Measurements from ENCODE around the gene ABCB6.

Gene ABCB6

GRCh38 chr2:219245899-219246230 is 27.1 kb upstream of the ABCB6 start:
- Histone ChIP-seq H3K4me3 (ENCODE audit: low read depth, low read length) (peak overlapping the region; percentile 94), H3K9me3 (ENCODE audit: control insufficient read depth, insufficient read depth, low read depth, low read length) (no peaks in the 10 kb centered on the region), H3K4me1 (ENCODE audit: control insufficient read depth, insufficient read depth, low read length) (peaks cover 10% of the 10 kb centered on the region), H3K36me3 (ENCODE audit: control insufficient read depth in 2 of 2, insufficient read depth in 1 of 2, low read length in 2 of 2) (peaks cover 0 to 34% of the 10 kb centered on the region in 2 experiments; a peak in 1 of 3 replicates), H3K27ac (ENCODE audit: extremely low read depth, low read depth, low read length) (peak overlapping the region; percentile 85)
- ChIA-PET CTCF (interaction anchor here (0.5 to 3.2 kb wide), 6 partner anchors 31 to 264 kb away, joined by 3 to 35 read pairs (median 6); partner anchors contain the start of gene DNAJB2), POLR2A (interaction anchor here (1.1 to 2.3 kb wide), 11 partner anchors 9 to 39 kb away, joined by 3 to 17 read pairs (median 5); partner anchors contain the start of genes ABCB6, ANKZF1, ATG9A and DNAJB2)
- TF ChIP-seq PRDM2 (tag by site-specific recombination; IDR thresholded peaks at IDR 0.05; ENCODE audit: borderline replicate concordance), result no peak
- TF ChIP-seq ZBTB17 (tag by site-specific recombination; IDR thresholded peaks at IDR 0.05), result no peak
- TF ChIP-seq ZNF354C (tag by site-specific recombination; IDR thresholded peaks at IDR 0.05; ENCODE audit: borderline replicate concordance, low read depth), result no peak
- TF ChIP-seq ZNF423 (tag by site-specific recombination; IDR thresholded peaks at IDR 0.05), result no peak
- no peak for TF ChIP-seq ZNF174 (tag by site-specific recombination; IDR thresholded peaks at IDR 0.05)
- TF ChIP-seq ZNF704 (tag by site-specific recombination; IDR thresholded peaks at IDR 0.05), result no peak
- no peak for TF ChIP-seq ZNF488 (tag by site-specific recombination; IDR thresholded peaks at IDR 0.05)
- no peak for TF ChIP-seq ZNF843 (tag by site-specific recombination; IDR thresholded peaks at IDR 0.05)
- TF ChIP-seq ZNF2 (tag by site-specific recombination; IDR thresholded peaks at IDR 0.05), result no peak
- no peak for TF ChIP-seq ZNF501 (tag by site-specific recombination; IDR thresholded peaks at IDR 0.05)
- TF ChIP-seq ZBTB26 (tag by site-specific recombination; optimal IDR thresholded peaks at IDR 0.05), result no peak
- no peak for TF ChIP-seq PATZ1 (tag by site-specific recombination; IDR thresholded peaks at IDR 0.05)
- no peak for TF ChIP-seq ZFHX2 (tag by site-specific recombination; conservative IDR thresholded peaks at IDR 0.05)
- no peak for TF ChIP-seq ZBTB10 (tag by site-specific recombination; IDR thresholded peaks at IDR 0.05)
